H1 (cell line): ENCODE results near the gene SPTBN5. TPM values are rescaled to one million over a fixed set of nuclear protein-coding genes. Genes with fewer than 3 reads are reported as not detected.

ENCODE experiments used
- CHD7 ChIP-seq: fragments of 300-600 bp; sonication (generic); IDR thresholded peaks from 2 replicates; pipeline ENCODE4 v1.7.1; 2012; ENCODE audit warnings: low read length, moderate library complexity, mild to moderate bottlenecking, inconsistent platforms; ENCODE audit not compliant: insufficient replicate concordance
- polyA plus RNA-seq, 7 experiments: library from polyadenylated mRNA; depleted of rRNA in 3 of 7; stranded (reverse) in 5 of 7; unstranded in 2 of 7; fragments of >200 nt in 5 of 7; fragments of 200-250 nt in 2 of 7; gene quantifications; 1 replicate in 5 of 7; 2 replicates in 1 of 7; 4 replicates in 1 of 7; pipeline versions ENCODE4 v1.2.1 to v1.2.3, GENCODE V29; 2011 to 2013; ENCODE audit warnings: missing spikeins in 2 of 7, mixed read lengths in 2 of 7
- total RNA-seq: library from RNA; stranded (reverse); fragmentation: NEBNext Ultra II Directional; extraction: Animal tissue kit (Norgen Biotek cat#: 25700); gene quantifications from 2 replicates; pipeline ENCODE4 v1.2.1, GENCODE V29; 2021

SPTBN5 gene
- total and polyA plus RNA-seq, 2 of the 8 experiments (the other 6 are each of a cell fraction or from before 2014, with no cell fraction given) = 0.32 to 0.84 TPM

GRCh38 chr15:41801850-41802455 lies 91.9 kb downstream of the SPTBN5 start (continued):
- no peak for TF ChIP-seq CHD7
